ENCODE results near the gene NT5DC2.

The NT5DC2 gene

DNA sequence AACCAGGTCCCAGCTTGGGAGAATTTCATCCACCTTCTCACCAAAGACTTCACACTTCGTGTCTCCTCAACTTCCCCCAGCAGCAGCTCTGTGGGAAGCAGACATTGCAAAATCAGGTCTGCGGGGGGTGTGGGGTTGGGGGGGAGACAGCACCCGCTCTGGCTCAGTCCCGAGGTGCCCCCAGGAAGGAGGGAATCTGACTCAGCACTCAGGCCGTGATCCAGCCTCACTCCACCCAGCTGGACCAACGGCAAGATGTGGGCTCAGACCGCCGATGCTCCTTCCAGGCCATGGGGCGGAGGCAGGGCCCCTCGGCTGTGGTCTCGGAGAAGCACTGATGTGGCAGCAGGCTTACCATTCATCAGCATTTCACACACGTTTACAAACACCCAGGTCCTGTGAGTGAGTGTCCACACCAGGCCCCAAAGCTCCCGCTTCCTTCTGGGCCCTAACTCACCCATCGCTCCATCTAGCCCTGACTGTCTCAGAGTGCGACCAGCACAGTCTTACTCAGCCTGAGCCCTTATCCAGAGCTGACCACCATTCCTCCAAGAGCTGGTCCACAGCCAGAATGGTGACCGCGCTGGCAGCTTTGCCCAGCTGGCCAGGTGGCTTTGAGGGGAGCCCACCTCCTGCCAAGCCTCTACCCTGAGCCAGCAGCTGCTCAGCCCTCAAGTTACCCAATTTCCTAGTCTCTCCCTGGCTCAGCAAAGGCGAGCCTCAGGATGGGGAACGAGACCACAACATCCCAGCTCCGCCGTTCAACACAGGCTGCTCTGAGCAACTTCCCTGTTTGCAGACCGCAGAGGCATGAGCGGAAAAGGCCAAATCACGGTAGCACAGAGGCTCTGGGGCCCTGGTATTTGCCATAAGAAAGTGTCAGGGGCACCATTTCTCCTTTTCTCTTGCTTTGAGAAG lies 35.3 kb downstream of the NT5DC2 start:
- H3K36me3 ChIP-seq (ENCODE audit: low read depth): no peaks in the 10 kb centered on the region
- ATAC-seq (ENCODE audit: low read depth) (no peak), DNase-seq (ENCODE audit: low spot score) (no peak)
- no peak overlapping the region for H3K27ac ChIP-seq (ENCODE audit: poor library complexity, severe bottlenecking)
- H3K4me1 ChIP-seq (ENCODE audit: insufficient read depth, poor library complexity, severe bottlenecking): no peaks in the 10 kb centered on the region
- H3K9me3 ChIP-seq (ENCODE audit: severe bottlenecking): no peaks in the 10 kb centered on the region
- TF ChIP-seq, protein P1, sequence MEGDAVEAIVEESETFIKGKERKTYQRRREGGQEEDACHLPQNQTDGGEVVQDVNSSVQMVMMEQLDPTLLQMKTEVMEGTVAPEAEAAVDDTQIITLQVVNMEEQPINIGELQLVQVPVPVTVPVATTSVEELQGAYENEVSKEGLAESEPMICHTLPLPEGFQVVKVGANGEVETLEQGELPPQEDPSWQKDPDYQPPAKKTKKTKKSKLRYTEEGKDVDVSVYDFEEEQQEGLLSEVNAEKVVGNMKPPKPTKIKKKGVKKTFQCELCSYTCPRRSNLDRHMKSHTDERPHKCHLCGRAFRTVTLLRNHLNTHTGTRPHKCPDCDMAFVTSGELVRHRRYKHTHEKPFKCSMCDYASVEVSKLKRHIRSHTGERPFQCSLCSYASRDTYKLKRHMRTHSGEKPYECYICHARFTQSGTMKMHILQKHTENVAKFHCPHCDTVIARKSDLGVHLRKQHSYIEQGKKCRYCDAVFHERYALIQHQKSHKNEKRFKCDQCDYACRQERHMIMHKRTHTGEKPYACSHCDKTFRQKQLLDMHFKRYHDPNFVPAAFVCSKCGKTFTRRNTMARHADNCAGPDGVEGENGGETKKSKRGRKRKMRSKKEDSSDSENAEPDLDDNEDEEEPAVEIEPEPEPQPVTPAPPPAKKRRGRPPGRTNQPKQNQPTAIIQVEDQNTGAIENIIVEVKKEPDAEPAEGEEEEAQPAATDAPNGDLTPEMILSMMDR (IDR thresholded peaks at IDR 0.05; ENCODE audit: poor library complexity, severe bottlenecking): no peak
- H3K4me3 ChIP-seq (ENCODE audit: severe bottlenecking): no peak overlapping the region
- H3K27me3 ChIP-seq (ENCODE audit: insufficient read depth, poor library complexity, severe bottlenecking): no peaks in the 10 kb centered on the region

DNA sequence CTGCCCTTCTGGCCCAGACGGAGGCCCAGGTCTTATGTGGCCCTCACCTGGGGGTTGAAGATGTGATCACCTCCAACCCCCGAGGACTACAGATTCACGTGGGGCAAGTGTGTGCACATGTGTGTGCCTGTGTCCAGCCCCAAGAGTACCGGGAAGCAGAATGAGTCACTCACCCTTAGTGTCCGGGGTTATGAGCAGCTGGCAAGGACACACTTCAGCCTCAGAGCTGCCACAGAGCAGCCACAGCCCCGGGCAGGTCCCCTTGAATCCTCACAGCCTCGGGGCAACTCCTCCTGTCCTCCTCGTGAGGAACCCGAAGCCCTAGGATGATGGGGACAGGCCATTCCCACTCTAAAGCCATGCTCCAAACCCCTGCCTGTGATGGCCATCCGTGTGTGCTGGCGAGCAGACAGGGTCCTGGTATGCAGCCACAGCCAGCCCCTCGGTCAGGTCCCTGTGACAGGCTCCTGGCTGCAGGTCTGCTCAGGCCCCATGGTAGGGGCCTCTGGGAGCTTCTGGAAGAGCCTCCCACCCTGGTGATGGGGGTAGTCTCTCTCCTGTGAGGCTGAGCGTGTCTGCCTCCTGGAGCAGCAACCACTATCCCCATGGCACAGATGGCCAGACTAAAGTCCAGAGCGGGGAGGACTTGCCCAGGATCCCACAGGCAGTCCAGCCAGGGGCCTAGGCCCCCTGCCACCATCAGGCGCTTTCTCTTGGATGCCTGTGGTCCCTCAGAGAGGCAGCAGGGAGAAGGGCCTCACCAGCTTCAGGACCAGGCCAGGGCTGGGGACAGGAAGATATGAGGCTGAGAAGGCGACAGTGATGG lies 37.7 kb downstream of the NT5DC2 start:
- DNase-seq (ENCODE audit: low spot score): no peak
- H3K4me1 ChIP-seq (ENCODE audit: insufficient read depth, poor library complexity, severe bottlenecking): no peaks in the 10 kb centered on the region
- H3K27ac ChIP-seq (ENCODE audit: poor library complexity, severe bottlenecking): no peak overlapping the region
- no peak overlapping the region for H3K4me3 ChIP-seq (ENCODE audit: severe bottlenecking)
- TF ChIP-seq, protein P1 (IDR thresholded peaks at IDR 0.05; ENCODE audit: poor library complexity, severe bottlenecking): no peak
- no peaks in the 10 kb centered on the region for H3K9me3 ChIP-seq (ENCODE audit: severe bottlenecking)
- ATAC-seq (ENCODE audit: low read depth): peak; percentile 28; the same call in 2 of the 3 replicates
- H3K27me3 ChIP-seq (ENCODE audit: insufficient read depth, poor library complexity, severe bottlenecking): no peaks in the 10 kb centered on the region
- H3K36me3 ChIP-seq (ENCODE audit: low read depth): peaks cover 5% of the 10 kb centered on the region; the same call in 1 of the 2 replicates

DNA sequence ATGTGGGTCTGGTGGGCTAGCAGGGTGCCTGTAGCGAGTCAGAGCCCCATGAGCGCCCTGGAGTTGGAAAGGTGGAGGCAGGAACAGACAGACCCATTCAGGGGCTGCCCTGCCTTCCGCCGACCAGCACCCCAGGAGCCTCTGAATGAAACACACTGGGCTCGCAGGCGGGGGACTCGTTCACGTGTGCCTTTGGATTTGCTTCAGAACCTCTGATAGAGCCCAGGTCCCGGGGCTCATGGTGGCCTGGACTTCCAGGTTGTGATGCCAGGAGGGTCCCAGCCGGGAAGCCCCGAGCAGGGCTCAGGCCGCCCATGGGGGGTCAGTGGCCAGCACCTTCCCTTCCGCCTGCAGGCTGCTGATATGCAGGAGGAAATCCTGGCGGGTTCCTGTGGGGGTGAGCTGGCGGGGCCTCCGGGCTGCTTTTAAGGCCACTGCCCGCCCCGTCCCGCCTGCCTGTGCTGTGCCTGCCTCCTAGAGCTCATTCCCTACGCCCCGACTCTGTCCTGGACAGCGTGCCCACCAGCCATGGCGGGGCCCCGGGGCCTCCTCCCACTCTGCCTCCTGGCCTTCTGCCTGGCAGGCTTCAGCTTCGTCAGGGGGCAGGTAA lies 38.7 kb downstream of the NT5DC2 start, which contains the start of gene STAB1:
Gene STAB1 (plus strand): TSS at position 453 of the 610 bp plus-strand sequence. CDS start 76 bp downstream, at position 529.
- Histone ChIP-seq H3K9me3 (ENCODE audit: severe bottlenecking) (no peaks in the 10 kb centered on the region), H3K4me1 (ENCODE audit: insufficient read depth, poor library complexity, severe bottlenecking) (no peaks in the 10 kb centered on the region), H3K36me3 (ENCODE audit: low read depth) (peaks cover 13% of the 10 kb centered on the region; the same call in 1 of the 2 replicates), H3K4me3 (ENCODE audit: severe bottlenecking) (no peak within 1 kb of the TSS), H3K27me3 (ENCODE audit: insufficient read depth, poor library complexity, severe bottlenecking) (no peaks in the 10 kb centered on the region), H3K27ac (ENCODE audit: poor library complexity, severe bottlenecking) (no peak within 1 kb of the TSS)
- no peak for DNase-seq (ENCODE audit: low spot score)
- TF ChIP-seq, protein P1 (IDR thresholded peaks at IDR 0.05; ENCODE audit: poor library complexity, severe bottlenecking): no peak
- ATAC-seq (ENCODE audit: low read depth): no peak

DNA sequence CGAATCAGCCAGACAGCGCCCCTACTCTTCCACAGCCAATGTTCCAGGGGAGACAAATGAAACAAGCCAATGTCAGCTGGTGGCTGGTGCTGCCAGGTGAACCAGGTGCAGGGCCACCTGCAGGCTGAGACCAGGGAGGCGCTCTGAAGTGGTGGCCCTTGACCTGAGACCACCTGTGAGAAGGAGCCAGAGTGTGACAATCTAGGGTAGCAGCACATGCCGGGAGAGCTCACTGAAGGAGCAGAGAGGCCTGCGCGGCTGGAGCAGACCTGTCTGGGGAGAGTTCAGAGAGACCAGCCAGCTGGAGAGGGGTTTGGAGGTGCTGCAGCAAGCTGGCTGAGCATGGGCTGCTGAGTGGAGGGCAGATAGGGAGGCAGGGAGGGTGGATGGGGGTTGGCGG lies 39.2 kb downstream of the NT5DC2 start:
- Histone ChIP-seq H3K36me3 (ENCODE audit: low read depth) (peaks cover 18% of the 10 kb centered on the region), H3K9me3 (ENCODE audit: severe bottlenecking) (no peaks in the 10 kb centered on the region), H3K27me3 (ENCODE audit: insufficient read depth, poor library complexity, severe bottlenecking) (no peaks in the 10 kb centered on the region), H3K4me1 (ENCODE audit: insufficient read depth, poor library complexity, severe bottlenecking) (no peaks in the 10 kb centered on the region), H3K27ac (ENCODE audit: poor library complexity, severe bottlenecking) (no peak overlapping the region), H3K4me3 (ENCODE audit: severe bottlenecking) (no peak overlapping the region)
- ATAC-seq (ENCODE audit: low read depth) (no peak), DNase-seq (ENCODE audit: low spot score) (no peak)
- TF ChIP-seq, protein P1 (IDR thresholded peaks at IDR 0.05; ENCODE audit: poor library complexity, severe bottlenecking): no peak
